ENCODE results near the gene PDCD6IP.
"Not testable (repeated sequence)": the region's sequence is repeated elsewhere in the genome, so short reads cannot be mapped to it uniquely, and the experiment has no call there.

The PDCD6IP gene

DNA sequence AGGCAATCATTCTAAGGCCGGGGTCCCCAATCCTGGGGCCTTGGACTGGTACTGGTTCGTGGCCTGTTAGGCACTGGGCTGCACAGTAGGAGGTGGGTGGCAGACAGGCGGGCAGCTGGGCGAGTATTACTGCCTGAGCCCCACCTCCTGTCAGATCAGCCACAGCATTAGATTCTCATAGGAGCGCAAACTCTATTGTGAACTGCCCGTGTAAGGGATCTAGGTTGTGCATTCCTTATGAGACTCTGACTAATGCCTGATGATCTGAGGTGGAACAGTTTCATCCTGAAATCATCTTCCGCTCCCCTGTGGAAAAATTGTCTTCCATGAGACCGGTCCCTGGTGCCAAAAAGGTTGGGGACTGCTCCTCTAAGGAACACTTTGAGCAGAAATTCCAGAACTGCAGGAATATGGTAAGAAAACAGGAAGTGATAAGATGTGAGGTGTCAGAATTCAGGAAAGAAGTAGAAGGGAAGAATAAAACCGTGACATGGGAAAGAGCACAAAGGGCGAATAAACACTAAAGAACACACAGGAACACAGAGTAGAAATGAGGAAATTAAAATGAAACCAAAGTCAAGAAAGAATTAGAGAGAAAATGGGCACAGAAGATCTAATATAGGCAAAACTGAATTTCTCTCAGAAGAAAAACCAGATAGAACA lies 57.6 kb downstream of the PDCD6IP start:
- TF ChIP-seq, protein P1, sequence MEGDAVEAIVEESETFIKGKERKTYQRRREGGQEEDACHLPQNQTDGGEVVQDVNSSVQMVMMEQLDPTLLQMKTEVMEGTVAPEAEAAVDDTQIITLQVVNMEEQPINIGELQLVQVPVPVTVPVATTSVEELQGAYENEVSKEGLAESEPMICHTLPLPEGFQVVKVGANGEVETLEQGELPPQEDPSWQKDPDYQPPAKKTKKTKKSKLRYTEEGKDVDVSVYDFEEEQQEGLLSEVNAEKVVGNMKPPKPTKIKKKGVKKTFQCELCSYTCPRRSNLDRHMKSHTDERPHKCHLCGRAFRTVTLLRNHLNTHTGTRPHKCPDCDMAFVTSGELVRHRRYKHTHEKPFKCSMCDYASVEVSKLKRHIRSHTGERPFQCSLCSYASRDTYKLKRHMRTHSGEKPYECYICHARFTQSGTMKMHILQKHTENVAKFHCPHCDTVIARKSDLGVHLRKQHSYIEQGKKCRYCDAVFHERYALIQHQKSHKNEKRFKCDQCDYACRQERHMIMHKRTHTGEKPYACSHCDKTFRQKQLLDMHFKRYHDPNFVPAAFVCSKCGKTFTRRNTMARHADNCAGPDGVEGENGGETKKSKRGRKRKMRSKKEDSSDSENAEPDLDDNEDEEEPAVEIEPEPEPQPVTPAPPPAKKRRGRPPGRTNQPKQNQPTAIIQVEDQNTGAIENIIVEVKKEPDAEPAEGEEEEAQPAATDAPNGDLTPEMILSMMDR (IDR thresholded peaks at IDR 0.05; ENCODE audit: low read depth, low read length) = no peak
- no peak for DNase-seq (ENCODE audit: extremely low read depth, low read depth)

DNA sequence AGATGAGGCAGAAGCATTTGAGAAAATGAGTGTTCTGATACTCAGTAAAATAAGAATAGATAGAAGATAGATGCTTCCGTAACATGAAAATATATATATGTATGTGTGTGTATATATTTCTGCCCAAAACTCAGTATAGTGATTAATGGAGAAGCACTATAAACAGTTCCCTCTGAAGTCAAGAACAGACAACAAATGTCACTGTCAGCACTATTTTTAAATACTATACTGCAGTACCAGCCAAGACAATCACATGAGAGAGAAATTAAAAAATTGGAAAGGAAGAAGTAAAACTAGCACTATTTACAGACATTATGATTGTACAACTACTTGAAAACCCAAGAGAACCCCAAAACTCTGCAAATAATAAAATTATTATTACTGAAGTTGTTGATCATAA lies 59.3 kb downstream of the PDCD6IP start:
- DNase-seq (ENCODE audit: extremely low read depth, low read depth) = not testable (repeated sequence)

DNA sequence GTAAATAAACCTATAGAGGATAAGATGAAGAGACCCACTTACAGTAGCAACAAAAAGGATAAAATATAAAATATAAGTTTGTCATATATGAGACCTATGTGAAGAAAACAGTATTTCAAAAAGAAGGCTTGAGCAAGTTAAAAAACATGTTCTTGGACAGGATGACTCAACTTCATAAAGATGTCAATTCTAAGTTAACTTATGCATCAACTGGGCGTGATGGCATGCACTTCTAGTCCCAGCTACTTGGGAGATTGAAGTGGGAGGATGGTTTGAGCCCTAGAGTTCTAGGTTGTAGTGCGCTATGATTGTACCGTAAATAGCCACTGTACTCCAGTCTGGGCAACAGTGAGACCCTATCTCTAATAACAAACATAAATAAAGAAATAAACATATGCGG lies 59.7 kb downstream of the PDCD6IP start:
- TF ChIP-seq, protein P1 (IDR thresholded peaks at IDR 0.05; ENCODE audit: low read depth, low read length) = no peak
- no peak for DNase-seq (ENCODE audit: extremely low read depth, low read depth)

DNA sequence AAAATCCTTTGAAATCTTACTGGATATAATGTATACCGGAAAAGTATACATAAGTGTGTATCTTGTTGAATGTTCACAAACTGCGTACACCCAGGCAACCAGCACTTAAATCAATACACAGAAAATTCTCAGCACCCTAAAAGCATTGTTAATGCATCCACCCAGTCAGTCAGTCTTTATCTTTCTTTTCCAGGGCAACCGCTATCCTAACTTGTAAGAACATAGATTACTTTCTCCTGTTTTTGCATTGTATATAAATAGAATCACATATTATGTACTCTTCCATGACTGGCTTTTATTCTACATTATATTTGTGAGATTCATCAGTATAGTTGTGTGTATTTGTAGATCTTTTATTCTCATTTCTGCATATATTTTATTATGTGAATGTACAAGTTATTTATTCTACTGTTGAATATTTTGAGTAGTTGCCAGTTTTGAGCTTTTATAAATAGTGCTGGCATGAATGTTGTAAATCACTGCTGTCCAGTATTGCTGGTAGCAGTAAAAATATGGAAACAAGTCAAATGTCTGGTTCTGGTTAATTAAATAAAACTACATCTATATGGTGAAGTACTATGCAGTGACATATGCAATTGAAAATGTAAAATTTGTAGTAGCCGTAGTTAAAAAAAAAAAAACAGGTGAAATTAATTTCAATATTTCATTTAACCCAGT lies 62.1 kb downstream of the PDCD6IP start:
- no peak for DNase-seq (ENCODE audit: extremely low read depth, low read depth)
- TF ChIP-seq, protein P1 (IDR thresholded peaks at IDR 0.05; ENCODE audit: low read depth, low read length) = no peak

DNA sequence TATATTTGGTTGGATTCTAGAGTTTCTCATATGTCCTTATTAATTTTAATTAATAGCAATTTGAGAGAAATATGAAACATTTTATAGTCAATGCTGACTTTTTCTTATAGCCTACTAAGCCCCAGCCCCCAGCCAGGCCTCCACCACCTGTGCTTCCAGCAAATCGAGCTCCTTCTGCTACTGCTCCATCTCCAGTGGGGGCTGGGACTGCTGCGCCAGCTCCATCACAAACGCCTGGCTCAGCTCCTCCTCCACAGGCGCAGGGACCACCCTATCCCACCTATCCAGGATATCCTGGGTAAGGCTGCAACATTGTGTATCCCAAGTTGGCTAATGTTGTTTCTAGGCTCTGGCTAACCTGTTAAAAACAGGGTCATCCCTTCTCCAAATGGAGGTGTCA lies 66.7 kb downstream of the PDCD6IP start:
- TF ChIP-seq, protein P1 (IDR thresholded peaks at IDR 0.05; ENCODE audit: low read depth, low read length) = no peak
- DNase-seq (ENCODE audit: extremely low read depth, low read depth) = no peak

DNA sequence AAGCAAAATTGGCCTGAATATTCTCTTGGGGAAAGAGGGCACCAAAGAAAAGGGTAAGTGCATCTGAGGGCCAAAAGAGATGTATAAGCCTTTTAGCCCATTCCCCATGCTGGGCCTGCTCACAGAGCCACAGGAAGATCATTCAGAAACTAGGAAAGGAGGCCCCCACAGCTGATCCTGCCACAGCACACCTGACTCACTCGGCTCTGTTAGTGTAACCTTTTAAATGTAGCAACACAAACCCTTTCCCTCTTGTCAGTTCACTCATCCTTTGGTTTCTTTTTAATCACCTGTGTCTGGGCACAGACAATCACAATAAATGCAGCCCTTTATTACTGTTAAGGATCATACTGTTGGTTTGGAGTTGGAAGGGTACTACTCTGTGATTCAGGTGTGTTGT lies 69.9 kb downstream of the PDCD6IP start:
- TF ChIP-seq, protein P1 (IDR thresholded peaks at IDR 0.05; ENCODE audit: low read depth, low read length) = no peak
- no peak for DNase-seq (ENCODE audit: extremely low read depth, low read depth)

DNA sequence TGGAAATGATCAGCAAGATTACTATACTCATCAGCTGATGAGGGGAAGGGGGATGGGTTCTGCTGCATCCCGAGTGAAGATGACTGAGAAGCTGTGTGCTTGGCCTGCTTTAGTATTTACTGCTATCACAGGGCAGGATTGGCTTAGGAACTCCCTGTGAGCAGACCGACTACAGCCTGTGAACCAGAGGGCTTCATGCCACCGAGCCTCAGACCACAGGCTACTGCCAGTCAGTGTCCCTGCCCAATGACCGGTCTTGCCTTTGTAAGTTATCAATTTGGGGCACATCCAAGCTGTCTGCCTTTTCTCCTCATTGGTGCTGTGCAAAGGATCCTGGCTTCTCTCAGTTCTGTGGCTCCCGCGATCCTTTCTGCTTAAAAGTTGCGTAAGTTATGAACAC lies 71.5 kb downstream of the PDCD6IP start:
- TF ChIP-seq, protein P1 (IDR thresholded peaks at IDR 0.05; ENCODE audit: low read depth, low read length) = no peak
- DNase-seq (ENCODE audit: extremely low read depth, low read depth) = no peak

DNA sequence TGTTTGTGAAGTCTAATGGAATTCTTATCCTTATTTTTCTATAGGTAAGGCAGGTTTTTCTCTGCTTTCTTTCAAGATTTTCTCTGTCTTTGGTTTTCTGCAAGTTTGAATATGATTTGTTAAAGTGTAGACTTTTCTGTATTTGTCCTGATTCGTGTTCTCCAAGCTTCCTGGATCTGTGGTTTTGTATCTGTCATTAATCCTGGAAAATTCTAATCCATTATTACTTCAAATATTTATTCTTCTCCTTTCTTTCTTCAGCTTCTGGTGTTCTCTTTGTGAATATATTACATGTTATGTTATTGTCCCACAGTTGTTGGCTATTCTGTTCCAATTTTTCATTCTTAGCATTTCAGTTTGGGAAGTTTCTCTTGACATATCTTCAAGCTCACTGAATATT lies 76.4 kb downstream of the PDCD6IP start:
- TF ChIP-seq, protein P1 (IDR thresholded peaks at IDR 0.05; ENCODE audit: low read depth, low read length) = no peak
- no peak for DNase-seq (ENCODE audit: extremely low read depth, low read depth)
